ENCODE measurements around the gene CHRDL1.

DNA sequence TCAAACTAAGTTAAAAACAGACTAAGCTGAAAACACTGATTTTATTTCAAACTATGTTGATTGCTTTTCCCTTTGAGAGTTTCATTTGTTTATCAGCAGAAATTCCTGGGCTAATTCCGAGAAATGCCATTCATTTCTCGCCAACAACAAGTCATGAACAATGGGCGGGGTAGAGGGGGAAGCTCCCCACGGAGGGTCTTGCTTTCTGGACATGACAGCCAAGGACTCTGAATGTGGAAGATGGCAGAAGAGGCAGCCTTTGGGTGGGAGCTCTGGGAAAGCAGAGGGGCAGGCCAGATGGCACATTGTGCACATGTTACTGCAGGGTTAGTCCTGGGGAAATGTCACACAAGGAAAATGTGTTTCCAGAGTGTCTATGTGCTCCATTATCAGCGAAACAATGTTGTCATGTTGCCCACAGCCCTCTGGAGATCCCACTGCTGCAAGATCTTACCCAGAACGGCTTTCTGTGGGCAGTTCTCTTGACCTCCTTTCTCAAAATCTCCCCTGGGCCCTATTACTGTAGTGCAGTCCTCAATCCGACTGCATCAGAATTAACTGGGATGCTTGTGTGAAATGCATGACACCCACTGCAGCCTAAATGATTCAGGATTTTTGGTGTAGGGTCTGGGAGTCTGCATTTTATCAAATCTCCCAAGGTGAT, 45.0 kb downstream of the CHRDL1 start:
- no peak for TF ChIP-seq POLR2AphosphoS5 (IDR thresholded peaks at IDR 0.05; ENCODE audit: low read depth, low read length)
- no peak for TF ChIP-seq TAF1 (IDR thresholded peaks at IDR 0.05; ENCODE audit: low read depth, low read length)
